OCI-LY3 (cell line): ENCODE measurements around the gene SUSD4.

Experiments used
- CTCF ChIP-seq: fragments of 200-600, 300-600 bp; sonication (generic); IDR thresholded peaks from 2 replicates; pipeline ENCODE4 v1.5.1; 2014; ENCODE audit warnings: antibody characterized with exemption, low read length, low read depth
- EZH2phosphoT487 ChIP-seq: fragments of 200-600 bp; shearing (Covaris generic); IDR thresholded peaks from 2 replicates; pipeline ENCODE4 v1.6.1; 2018; ENCODE audit warnings: antibody characterized with exemption, mixed run types, low read depth

GRCh38 chr1:223209293-223209898 is 154.6 kb downstream of the SUSD4 start:
- TF ChIP-seq CTCF, result no peak
- no peak for TF ChIP-seq EZH2phosphoT487
